Osteoblast (primary cell): ENCODE results near the gene GNB3. TPM values are rescaled to one million over a fixed set of nuclear protein-coding genes. Genes with fewer than 3 reads are reported as not detected.

ENCODE experiments used
- DNase-seq: peaks from one replicate; pipeline ENCODE4 v3.0.0; 2011; ENCODE audit warnings: low spot score, mixed read lengths; ENCODE audit not compliant: insufficient read length; ENCODE audit errors: missing footprints
- H2AFZ ChIP-seq: 2 replicates; pipeline ENCODE4 v1.6.0; 2011; ENCODE audit warnings: mild to moderate bottlenecking, low read length
- H3K27ac ChIP-seq: 2 replicates; pipeline ENCODE4 v1.5.1; 2011; ENCODE audit warnings: mild to moderate bottlenecking, low read depth, low read length, moderate library complexity
- H3K27me3 ChIP-seq: 2 replicates; pipeline ENCODE4 v1.6.0; 2012; ENCODE audit warnings: mild to moderate bottlenecking, control low read depth, inconsistent platforms, low read length, moderate library complexity; ENCODE audit not compliant: insufficient read depth
- H3K36me3 ChIP-seq: 2 replicates; pipeline ENCODE4 v1.5.1; 2011; ENCODE audit warnings: mild to moderate bottlenecking, low read length, control low read depth, moderate library complexity; ENCODE audit not compliant: insufficient read depth
- H3K4me1 ChIP-seq: 2 replicates; pipeline ENCODE4 v1.5.1; 2011; ENCODE audit warnings: mild to moderate bottlenecking, low read length, control low read depth, moderate library complexity; ENCODE audit not compliant: insufficient read depth
- H3K4me2 ChIP-seq: 2 replicates; pipeline ENCODE4 v1.6.0; 2011; ENCODE audit warnings: mild to moderate bottlenecking, low read length; ENCODE audit not compliant: insufficient read depth
- H3K4me3 ChIP-seq: fragments of 200-600 bp; sonication (generic); 3 replicates; pipeline ENCODE4 v1.5.1; 2012; ENCODE audit warnings: mild to moderate bottlenecking, low read length, inconsistent platforms; ENCODE audit not compliant: insufficient read depth
- H3K79me2 ChIP-seq: 2 replicates; pipeline ENCODE4 v1.6.0; 2012; ENCODE audit warnings: mild to moderate bottlenecking, low read length, control low read depth, inconsistent platforms; ENCODE audit not compliant: insufficient read depth
- H3K9me3 ChIP-seq: 2 replicates; pipeline ENCODE4 v1.5.1; 2011; ENCODE audit warnings: low read depth, low read length, control low read depth
- H4K20me1 ChIP-seq: 2 replicates; pipeline ENCODE4 v1.6.0; 2012; ENCODE audit warnings: mild to moderate bottlenecking, low read length, control low read depth; ENCODE audit not compliant: insufficient read depth
- CTCF ChIP-seq: IDR thresholded peaks from 2 replicates; pipeline ENCODE4 v1.5.1; 2011; ENCODE audit warnings: mild to moderate bottlenecking, low read depth, low read length, moderate library complexity; ENCODE audit errors: extremely low read depth
- total RNA-seq: library from RNA; depleted of rRNA; stranded (reverse); fragments of >200 nt; gene quantifications from 2 replicates; pipeline ENCODE4 v1.2.3, GENCODE V29; 2012

The GNB3 gene
- total RNA-seq, 1 donor: 1.4 TPM

- no peak for TF ChIP-seq CTCF
- H3K36me3 ChIP-seq: peaks cover 80% of the 10 kb centered on the region
- peaks cover 36% of the 10 kb centered on the region for H3K79me2 ChIP-seq
- no peak overlapping the region for H3K27ac ChIP-seq
- no peak overlapping the region for H2AFZ ChIP-seq
- peaks cover 3% of the 10 kb centered on the region for H4K20me1 ChIP-seq
- peaks cover 9% of the 10 kb centered on the region for H3K4me1 ChIP-seq
- no peaks in the 10 kb centered on the region for H3K9me3 ChIP-seq
- DNase-seq: no peak
- H3K4me2 ChIP-seq: no peak overlapping the region
- H3K27me3 ChIP-seq: no peaks in the 10 kb centered on the region
- no peak overlapping the region for H3K4me3 ChIP-seq
Measured at GRCh38 chr12:6846316-6846869, 5.7 kb downstream of the GNB3 start.

- H3K4me3 ChIP-seq: no peak overlapping the region
- no peak overlapping the region for H2AFZ ChIP-seq
- H3K27ac ChIP-seq: no peak overlapping the region
- no peaks in the 10 kb centered on the region for H3K9me3 ChIP-seq
- H4K20me1 ChIP-seq: peaks cover 3% of the 10 kb centered on the region
- peaks cover 69% of the 10 kb centered on the region for H3K36me3 ChIP-seq
- H3K79me2 ChIP-seq: peaks cover 36% of the 10 kb centered on the region
- DNase-seq: no peak
- H3K4me2 ChIP-seq: no peak overlapping the region
- peaks cover 11% of the 10 kb centered on the region for H3K4me1 ChIP-seq
- H3K27me3 ChIP-seq: no peaks in the 10 kb centered on the region
- no peak for TF ChIP-seq CTCF
Measured at GRCh38 chr12:6847676-6848075, 7.0 kb downstream of the GNB3 start.

GRCh38 chr12:6849427-6849826 lies 8.7 kb downstream of the GNB3 start:
- H3K36me3 ChIP-seq: peaks cover 56% of the 10 kb centered on the region

More at GRCh38 chr12:6849427-6849826, 8.7 kb downstream of the GNB3 start:
- Histone ChIP-seq H3K4me1 (peaks cover 26% of the 10 kb centered on the region), H2AFZ (no peak overlapping the region), H3K4me2 (peak overlapping the region; percentile 99), H3K79me2 (peaks cover 46% of the 10 kb centered on the region), H3K9me3 (no peaks in the 10 kb centered on the region), H3K27ac (no peak overlapping the region), H3K4me3 (no peak overlapping the region), H4K20me1 (peaks cover 3% of the 10 kb centered on the region), H3K27me3 (no peaks in the 10 kb centered on the region)
- TF ChIP-seq CTCF: no peak
- DNase-seq: no peak
